Breast epithelium (tissue), 3 donors: ENCODE data around the gene PBRM1.

Experiments used
- CTCF ChIP-seq, 3 donors: fragments of 450-650 bp; IDR thresholded peaks; one replicate each; pipeline ENCODE4 v1.5.1; 2016 to 2017; ENCODE audit warnings: antibody characterized with exemption in 3 of 3, mild to moderate bottlenecking in 3 of 3, moderate library complexity in 3 of 3
- POLR2A ChIP-seq: fragments of 450-650 bp; IDR thresholded peaks from one replicate; pipeline ENCODE4 v1.6.1; 2016; ENCODE audit warnings: antibody characterized with exemption, mild to moderate bottlenecking, moderate library complexity
- POLR2AphosphoS5 ChIP-seq, 3 donors: sonication (generic); formaldehyde crosslinking; IDR thresholded peaks; one replicate each; pipeline ENCODE4 v1.6.1; 2017; ENCODE audit warnings: antibody characterized with exemption in 3 of 3

DNA sequence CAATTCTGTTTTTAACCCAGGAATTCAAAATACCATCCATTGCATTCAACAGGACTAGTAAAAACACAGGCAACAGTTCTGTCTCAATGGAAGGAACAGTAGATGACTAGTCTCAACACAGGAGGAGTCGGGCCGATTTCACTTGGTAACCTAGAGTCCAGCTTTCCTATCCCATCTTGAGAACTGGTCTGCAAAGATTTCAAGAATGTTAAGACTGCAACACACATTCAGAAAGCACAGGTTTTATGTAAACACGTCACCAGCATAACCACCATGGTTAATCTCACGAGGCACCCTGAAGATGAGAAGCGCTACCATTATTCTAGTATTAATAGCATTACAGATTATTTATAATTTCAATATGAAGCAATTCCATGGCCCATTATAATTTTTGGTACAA is 127.3 kb downstream of the PBRM1 start:
- TF ChIP-seq CTCF (IDR thresholded peaks at IDR 0.05) (no peak), POLR2A (no peak), POLR2AphosphoS5 (IDR thresholded peaks at IDR 0.05) (no peak)
